ENCODE results near the gene RHOA. TPM values are rescaled to one million over a fixed set of nuclear protein-coding genes. Genes with fewer than 3 reads are reported as not detected.

The RHOA gene
- total and polyA plus RNA-seq, 2 of the 4 experiments (the other 2 are of a cell fraction): 383 to 879 TPM

- Histone ChIP-seq H2BK5ac (ENCODE audit: low read depth, low read length, poor library complexity, severe bottlenecking) (peak within 1 kb of the TSS; percentile 39), H3K27me3 (ENCODE audit: control insufficient read depth, insufficient read depth, low read length) (no peaks in the 10 kb centered on the region), H2BK20ac (ENCODE audit: low read depth, low read length) (0 out of 2 replicates have a peak within 1 kb of the TSS, but pooled peaks have one; percentile 21), H3K23ac (ENCODE audit: low read depth, low read length) (0 out of 2 replicates have a peak within 1 kb of the TSS, but pooled peaks have one; percentile 40), H3K27ac (ENCODE audit: insufficient read depth, low read length) (peak within 1 kb of the TSS; percentile 2; the same call in 1 of the 2 replicates), H3K18ac (ENCODE audit: low read depth, low read length) (peak within 1 kb of the TSS; percentile 26; the same call in 1 of the 2 replicates), H2AFZ (replicated peaks; ENCODE audit: low read length, poor library complexity) (peak within 1 kb of the TSS; percentile 26), H3K4me2 (ENCODE audit: low read depth, low read length) (peak within 1 kb of the TSS; percentile 48), H3K9me1 (ENCODE audit: insufficient read depth, low read length) (peaks cover 39% of the 10 kb centered on the region), H2BK15ac (ENCODE audit: low read depth, low read length) (peak within 1 kb of the TSS; percentile 17; the same call in 1 of the 3 replicates), H3K4ac (ENCODE audit: low read depth, low read length) (peak within 1 kb of the TSS; percentile 63), H3K4me3 (ENCODE audit: insufficient read depth, low read depth, low read length) (no peak within 1 kb of the TSS), H2AK9ac (replicated peaks; ENCODE audit: low read depth, low read length, poor library complexity) (peak within 1 kb of the TSS; percentile 19), H4K8ac (ENCODE audit: low read depth in 2 of 2, low read length in 2 of 2) (peak within 1 kb of the TSS in 1 of 2 experiments; percentile 14; a peak in 1 of 4 replicates), H4K5ac (ENCODE audit: low read depth, low read length) (peak within 1 kb of the TSS; percentile 42; the same call in 1 of the 2 replicates), H3K36me3 (ENCODE audit: control insufficient read depth, insufficient read depth, low read length) (peaks cover 22% of the 10 kb centered on the region), H3K79me1 (ENCODE audit: low read depth in 1 of 2, low read length in 2 of 2) (peaks cover 6 to 42% of the 10 kb centered on the region in 2 experiments; a peak in 3 of 4 replicates), H3K9me3 (ENCODE audit: control insufficient read depth, insufficient read depth, low read length) (no peaks in the 10 kb centered on the region), H2AK5ac (ENCODE audit: low read depth, low read length) (peak within 1 kb of the TSS; percentile 83), H3K56ac (ENCODE audit: extremely low read depth, insufficient read depth, low read length) (no peak within 1 kb of the TSS), H3K9ac (ENCODE audit: low read depth, low read length) (no peak within 1 kb of the TSS), H2BK120ac (ENCODE audit: low read depth, low read length) (peak within 1 kb of the TSS; percentile 42), H4K20me1 (ENCODE audit: insufficient read depth, low read length) (peaks cover 9% of the 10 kb centered on the region), H4K91ac (ENCODE audit: insufficient read depth, low read depth, low read length) (no peak within 1 kb of the TSS), H3K14ac (replicated peaks; ENCODE audit: low read depth, low read length) (peak within 1 kb of the TSS; percentile 12; the same call in 1 of the 2 replicates), H3K4me1 (ENCODE audit: control insufficient read depth, insufficient read depth, low read length) (peaks cover 22% of the 10 kb centered on the region)
- WGBS, 2 experiments (ENCODE audit: extremely low coverage in 2 of 2, insufficient read length in 1 of 2): 50% methylated on average over 7 of the region's 25 CpGs; no CpG with 5 or more reads in 1 of the 2 experiments
- TF ChIP-seq POLR2A (IDR thresholded peaks at IDR 0.05; ENCODE audit: low read depth, low read length): no peak
- TF ChIP-seq FOS (IDR thresholded peaks at IDR 0.05; ENCODE audit: low read depth, low read length): no peak
- no peak for TF ChIP-seq NFE2L2 (IDR thresholded peaks at IDR 0.05; ENCODE audit: low read depth, low read length)
- no peak for TF ChIP-seq RFX5 (IDR thresholded peaks at IDR 0.05; ENCODE audit: low read depth, low read length)
- TF ChIP-seq MXI1 (IDR thresholded peaks at IDR 0.05; ENCODE audit: borderline replicate concordance, low read depth, low read length): no peak
- TF ChIP-seq MAFK (IDR thresholded peaks at IDR 0.05; ENCODE audit: low read depth, low read length): no peak
- no peak for TF ChIP-seq RAD21 (IDR thresholded peaks at IDR 0.05; ENCODE audit: low read length)
- no peak for TF ChIP-seq USF2 (IDR thresholded peaks at IDR 0.05; ENCODE audit: low read depth, low read length)
- TF ChIP-seq CEBPB (IDR thresholded peaks at IDR 0.05; ENCODE audit: low read depth, low read length): no peak
- TF ChIP-seq MAZ (IDR thresholded peaks at IDR 0.05; ENCODE audit: borderline replicate concordance, low read depth, low read length): no peak
- no peak for TF ChIP-seq CTCF (conservative IDR thresholded peaks at IDR 0.05; ENCODE audit: low read depth, low read length)
- no peak for TF ChIP-seq ELK1 (IDR thresholded peaks at IDR 0.05; ENCODE audit: borderline replicate concordance, low read depth, low read length)
- TF ChIP-seq BHLHE40 (IDR thresholded peaks at IDR 0.05; ENCODE audit: low read depth, low read length): no peak
- no peak for TF ChIP-seq RCOR1 (IDR thresholded peaks at IDR 0.05; ENCODE audit: insufficient replicate concordance, low read length)
- dilution Hi-C loops (cut with HindIII; ENCODE audit: low sequenced_read_pairs, unreplicated experiment): no loop called here
- peak; percentile 46 for ATAC-seq (ENCODE audit: low read depth)
- CTCF ChIA-PET: no interaction called here
- in situ Hi-C loops (cut with MboI; ENCODE audit: low sequenced_read_pairs): no loop called here
- BruUV-seq (replicated peaks): no TSS peak
- intact Hi-C loops (cut with micrococcal nuclease): no loop called here
- POLR2A ChIA-PET (ENCODE audit: unreplicated experiment): no interaction called here
- peak; percentile 30 for DNase-seq
Measured at GRCh38 chr3:49422379-49423248, 10.8 kb upstream of the RHOA start, which contains the start of gene AMT. Gene AMT, minus strand, starts transcription at chr3:49422473. Its CDS starts 23 bp downstream, at chr3:49422450.

Data from IMR-90 (cell line).